HG03565 (cell line): ENCODE results near the gene HOMER2.
"Not testable (repeated sequence)": the region's sequence is repeated elsewhere in the genome, so short reads cannot be mapped to it uniquely, and the experiment has no call there.

ENCODE experiments used
- ATAC-seq: cut with Tn5 transposase; IDR thresholded peaks from one replicate; pipeline ENCODE4 v1.9.1; 2021; ENCODE audit warnings: mild to moderate bottlenecking, moderate library complexity; ENCODE audit not compliant: unreplicated experiment

The HOMER2 gene

GRCh38 chr15:82900511-82901060 lies 51.9 kb downstream of the HOMER2 start:
- no peak for ATAC-seq

- ATAC-seq: no peak
Measured at GRCh38 chr15:82898961-82899360, 53.6 kb downstream of the HOMER2 start.

- ATAC-seq: no peak
Measured at GRCh38 chr15:82895983-82896382, 56.5 kb downstream of the HOMER2 start.

GRCh38 chr15:82894971-82895520 lies 57.5 kb downstream of the HOMER2 start:
- ATAC-seq: no peak

- not testable (repeated sequence) for ATAC-seq
Measured at GRCh38 chr15:82893473-82893872, 59.0 kb downstream of the HOMER2 start.

GRCh38 chr15:82892573-82892972 lies 59.9 kb downstream of the HOMER2 start:
- ATAC-seq: no peak

- ATAC-seq: no peak
Measured at GRCh38 chr15:82890995-82891390, 61.5 kb downstream of the HOMER2 start.

GRCh38 chr15:82890338-82890994 lies 62.1 kb downstream of the HOMER2 start:
- no peak for ATAC-seq

- no peak for ATAC-seq
Measured at GRCh38 chr15:82882273-82882928, 70.1 kb downstream of the HOMER2 start.

- no peak for ATAC-seq
Measured at GRCh38 chr15:82881747-82882146, 70.8 kb downstream of the HOMER2 start.

- ATAC-seq: no peak
Measured at GRCh38 chr15:82880704-82881103, 71.8 kb downstream of the HOMER2 start.

GRCh38 chr15:82878325-82878724 lies 74.2 kb downstream of the HOMER2 start:
- ATAC-seq: no peak

- no peak for ATAC-seq
Measured at GRCh38 chr15:82877825-82878224, 74.7 kb downstream of the HOMER2 start.

GRCh38 chr15:82875411-82876003 lies 77.0 kb downstream of the HOMER2 start:
- no peak for ATAC-seq

- ATAC-seq: no peak
Measured at GRCh38 chr15:82874961-82875360, 77.6 kb downstream of the HOMER2 start.

GRCh38 chr15:82874267-82874666 lies 78.3 kb downstream of the HOMER2 start:
- ATAC-seq: no peak

GRCh38 chr15:82873000-82873680 lies 79.4 kb downstream of the HOMER2 start:
- ATAC-seq: no peak

GRCh38 chr15:82871832-82872484 lies 80.6 kb downstream of the HOMER2 start:
- no peak for ATAC-seq

GRCh38 chr15:82871358-82871757 lies 81.2 kb downstream of the HOMER2 start:
- no peak for ATAC-seq

GRCh38 chr15:82870727-82871320 lies 81.7 kb downstream of the HOMER2 start:
- ATAC-seq: no peak
